H9 (cell line): Measurements from ENCODE around the gene ZNF528. TPM values are rescaled to one million over a fixed set of nuclear protein-coding genes. Genes with fewer than 3 reads are reported as not detected.

Experiments
- DNase-seq: peaks from one replicate; pipeline ENCODE4 v3.0.0-alpha.2; 2017
- H2AFZ ChIP-seq: one replicate; pipeline ENCODE4 v1.6.1; 2013; ENCODE audit warnings: mild to moderate bottlenecking, low read length, control low read depth, moderate library complexity
- H2AK5ac ChIP-seq: 2 replicates; pipeline ENCODE4 v1.6.1; 2013; ENCODE audit warnings: low read length, control low read depth, mixed read lengths; ENCODE audit not compliant: insufficient read length
- H2BK120ac ChIP-seq: one replicate; pipeline ENCODE4 v1.6.1; 2013; ENCODE audit warnings: low read depth, mild to moderate bottlenecking, low read length, control low read depth, inconsistent platforms; ENCODE audit not compliant: poor library complexity, severe bottlenecking
- H2BK12ac ChIP-seq: 2 replicates; pipeline ENCODE4 v1.6.1; 2013; ENCODE audit warnings: low read length, control low read depth, mixed read lengths, low read depth; ENCODE audit not compliant: insufficient read length
- H2BK15ac ChIP-seq: 2 replicates; pipeline ENCODE4 v1.6.1; 2013; ENCODE audit warnings: low read depth, low read length, control low read depth
- H2BK20ac ChIP-seq: one replicate; pipeline ENCODE4 v1.6.1; 2013; ENCODE audit warnings: low read depth, mild to moderate bottlenecking, low read length, control low read depth, inconsistent platforms; ENCODE audit not compliant: poor library complexity, severe bottlenecking
- H2BK5ac ChIP-seq: 2 replicates; pipeline ENCODE4 v1.6.1; 2013; ENCODE audit warnings: low read length, control low read depth, mixed read lengths; ENCODE audit not compliant: insufficient read length
- H3K14ac ChIP-seq: 2 replicates; pipeline ENCODE4 v1.6.1; 2013; ENCODE audit warnings: low read length, control low read depth; ENCODE audit not compliant: insufficient read depth
- H3K18ac ChIP-seq: 2 replicates; pipeline ENCODE4 v1.6.1; 2013; ENCODE audit warnings: low read depth, mild to moderate bottlenecking, mixed read lengths, low read length, control low read depth; ENCODE audit not compliant: insufficient read length
- H3K23ac ChIP-seq: 2 replicates; pipeline ENCODE4 v1.6.1; 2013; ENCODE audit warnings: low read length, control low read depth, mixed read lengths, low read depth; ENCODE audit not compliant: insufficient read length
- H3K23me2 ChIP-seq: 2 replicates; pipeline ENCODE4 v1.6.1; 2013; ENCODE audit warnings: low read depth, mild to moderate bottlenecking, mixed read lengths, low read length, control low read depth; ENCODE audit not compliant: insufficient read length, poor library complexity, severe bottlenecking
- H3K27ac ChIP-seq: 2 replicates; pipeline ENCODE4 v1.5.1; 2013; ENCODE audit warnings: low read length, control low read depth, mixed read lengths, low read depth; ENCODE audit not compliant: insufficient read length
- H3K27me3 ChIP-seq: 2 replicates; pipeline ENCODE4 v1.6.1; 2013; ENCODE audit warnings: low read length, control low read depth, inconsistent platforms; ENCODE audit not compliant: insufficient read depth
- H3K4ac ChIP-seq: 2 replicates; pipeline ENCODE4 v1.6.1; 2013; ENCODE audit warnings: low read depth, mild to moderate bottlenecking, control low read depth, inconsistent platforms, low read length, moderate library complexity
- H3K4me1 ChIP-seq: 2 replicates; pipeline ENCODE4 v1.6.1; 2013; ENCODE audit warnings: low read length, control low read depth, inconsistent platforms; ENCODE audit not compliant: insufficient read depth
- H3K4me2 ChIP-seq: 2 replicates; pipeline ENCODE4 v1.6.1; 2013; ENCODE audit warnings: low read length, control low read depth, mixed read lengths; ENCODE audit not compliant: insufficient read length, insufficient read depth
- H3K56ac ChIP-seq: 2 replicates; pipeline ENCODE4 v1.6.1; 2013; ENCODE audit warnings: low read depth, mild to moderate bottlenecking, mixed read lengths, low read length, control low read depth; ENCODE audit not compliant: insufficient read length
- H3K79me1 ChIP-seq: 2 replicates; pipeline ENCODE4 v1.6.1; 2013; ENCODE audit warnings: low read depth, mild to moderate bottlenecking, moderate library complexity, low read length, control low read depth, inconsistent platforms; ENCODE audit not compliant: insufficient read depth, poor library complexity, severe bottlenecking
- H3K79me2 ChIP-seq: 2 replicates; pipeline ENCODE4 v1.6.1; 2013; ENCODE audit warnings: low read length, control low read depth, inconsistent platforms; ENCODE audit not compliant: insufficient read depth
- H3K9ac ChIP-seq: 2 replicates; pipeline ENCODE4 v1.6.1; 2013; ENCODE audit warnings: low read length, control low read depth, mixed read lengths; ENCODE audit not compliant: insufficient read length; ENCODE audit errors: extremely low read depth
- H3K9me3 ChIP-seq: one replicate; pipeline ENCODE4 v1.6.1; 2013; ENCODE audit warnings: low read depth, low read length, inconsistent platforms; ENCODE audit not compliant: control insufficient read depth
- H3T11ph ChIP-seq: one replicate; pipeline ENCODE4 v1.6.1; 2013; ENCODE audit warnings: mild to moderate bottlenecking, low read length, control low read depth, inconsistent platforms
- H4K20me1 ChIP-seq: one replicate; pipeline ENCODE4 v1.6.1; 2013; ENCODE audit not compliant: control insufficient read depth, insufficient read length, insufficient read depth
- H4K5ac ChIP-seq: 2 replicates; pipeline ENCODE4 v1.6.1; 2013; ENCODE audit warnings: low read depth, mild to moderate bottlenecking, mixed read lengths, low read length, control low read depth; ENCODE audit not compliant: insufficient read length
- H4K8ac ChIP-seq: replicated peaks from 2 replicates; pipeline ENCODE4 v1.6.1; 2013; ENCODE audit warnings: low read length, control low read depth, mixed read lengths, low read depth; ENCODE audit not compliant: insufficient read length
- H4K91ac ChIP-seq: 2 replicates; pipeline ENCODE4 v1.6.1; 2013; ENCODE audit warnings: low read depth, mild to moderate bottlenecking, moderate library complexity, mixed read lengths, low read length, control low read depth; ENCODE audit not compliant: insufficient read length
- H3K27ac Mint-ChIP-seq, 3 experiments: 2 replicates in 2 of 3; 3 replicates in 1 of 3; pipeline ENCODE4 v1.8.0; 2020 to 2021; ENCODE audit warnings: mixed read lengths in 3 of 3, mild to moderate bottlenecking in 1 of 3, moderate library complexity in 1 of 3
- H3K27me3 Mint-ChIP-seq: 2 replicates; pipeline ENCODE4 v1.8.0; 2021; ENCODE audit warnings: low read depth, mild to moderate bottlenecking, moderate library complexity, mixed read lengths
- H3K36me3 Mint-ChIP-seq, 3 experiments: 2 replicates in 2 of 3; 3 replicates in 1 of 3; pipeline ENCODE4 v1.8.0; 2020 to 2021; ENCODE audit warnings: low read depth in 3 of 3, mixed read lengths in 3 of 3; ENCODE audit not compliant: insufficient read depth in 1 of 3
- H3K4me1 Mint-ChIP-seq, 2 experiments: 2 replicates each; pipeline ENCODE4 v1.8.0; 2020; ENCODE audit warnings: mixed read lengths in 2 of 2
- H3K4me3 Mint-ChIP-seq, 2 experiments: 2 replicates in 1 of 2; 3 replicates in 1 of 2; pipeline ENCODE4 v1.8.0; 2020 to 2021; ENCODE audit warnings: mild to moderate bottlenecking in 2 of 2, mixed read lengths in 2 of 2, moderate library complexity in 1 of 2
- H3K9me3 Mint-ChIP-seq, 2 experiments: 2 replicates in 1 of 2; 3 replicates in 1 of 2; pipeline ENCODE4 v1.8.0; 2020; ENCODE audit warnings: mild to moderate bottlenecking in 2 of 2, mixed read lengths in 2 of 2, moderate library complexity in 1 of 2
- WGBS: extraction: QIAGEN DNeasy Blood & Tissue Kit; methylation state at CpG from one replicate; pipeline ENCODE4 v1.1.7; 2013; ENCODE audit warnings: missing lambda C conversion rate, low lambda C conversion rate, mixed read lengths; ENCODE audit not compliant: insufficient read length; ENCODE audit errors: extremely low coverage; 5-methylcytosine and 5-hydroxymethylcytosine counted together
- total RNA-seq: library from RNA; stranded (reverse); gene quantifications from 2 replicates; pipeline ENCODE4 v1.2.1, GENCODE V29; 2021
- TF ChIP-seq, protein P1 (sequence below): fragments of 200-600 bp; sonication (generic); conservative IDR thresholded peaks from 3 replicates; pipeline ENCODE4 v1.8.0; 2021; ENCODE audit warnings: antibody characterized with exemption, mild to moderate bottlenecking

The ZNF528 gene
- total RNA-seq, 1 experiment from 2014 or later = 0.81 TPM

DNA sequence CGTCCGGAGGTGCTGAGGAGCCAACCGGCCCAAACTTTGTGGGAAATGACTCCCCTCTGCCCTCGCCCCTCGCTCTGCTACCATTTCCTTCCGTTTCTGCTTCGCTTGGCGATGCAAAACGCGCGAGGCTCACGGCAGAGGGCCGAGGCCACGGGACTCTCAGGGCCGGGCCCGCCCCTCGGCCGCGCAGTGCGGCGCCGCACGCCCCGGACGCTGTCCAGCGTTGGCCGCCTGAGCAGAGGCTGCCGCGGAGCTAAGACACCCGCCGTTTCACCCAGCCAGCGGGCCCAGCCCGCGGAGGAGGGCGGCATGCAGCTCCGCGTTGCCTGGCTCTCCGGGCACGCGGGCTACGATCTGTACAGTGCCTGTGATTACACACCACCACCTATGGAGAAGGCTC is 53.6 kb downstream of the ZNF528 start:
- Histone ChIP-seq H2BK120ac (no peak overlapping the region), H3K14ac (no peak overlapping the region), H3K56ac (no peak overlapping the region), H3K23ac (no peak overlapping the region), H3K27me3 (no peaks in the 10 kb centered on the region), H3T11ph (no peak overlapping the region), H4K91ac (no peak overlapping the region), H4K20me1 (no peaks in the 10 kb centered on the region), H4K5ac (no peak overlapping the region), H3K27ac (no peak overlapping the region), H3K4ac (no peak overlapping the region), H2BK5ac (no peak overlapping the region), H2BK15ac (no peak overlapping the region), H4K8ac (no peak overlapping the region), H3K79me1 (no peaks in the 10 kb centered on the region), H3K79me2 (no peaks in the 10 kb centered on the region), H2BK12ac (no peak overlapping the region), H3K4me1 (no peaks in the 10 kb centered on the region), H3K23me2 (no peaks in the 10 kb centered on the region), H2AFZ (no peak overlapping the region), H3K4me2 (no peak overlapping the region), H3K9me3 (peaks cover 36% of the 10 kb centered on the region), H3K18ac (no peak overlapping the region), H3K9ac (no peak overlapping the region), H2BK20ac (no peak overlapping the region), H2AK5ac (no peak overlapping the region)
- Mint-ChIP-seq H3K36me3 (peaks cover 6 to 24% (median 21%) of the 10 kb centered on the region in 3 experiments; a peak in 6 of 7 replicates), H3K9me3 (peaks cover 87 to 91% of the 10 kb centered on the region in 2 experiments), H3K4me1 (no peaks in the 10 kb centered on the region), H3K27ac (no peak overlapping the region), H3K27me3 (peaks cover 4% of the 10 kb centered on the region), H3K4me3 (no peak overlapping the region)
- WGBS = no CpG with 5 or more reads among the region's 41 CpGs
- no peak for DNase-seq
- TF ChIP-seq, protein P1, sequence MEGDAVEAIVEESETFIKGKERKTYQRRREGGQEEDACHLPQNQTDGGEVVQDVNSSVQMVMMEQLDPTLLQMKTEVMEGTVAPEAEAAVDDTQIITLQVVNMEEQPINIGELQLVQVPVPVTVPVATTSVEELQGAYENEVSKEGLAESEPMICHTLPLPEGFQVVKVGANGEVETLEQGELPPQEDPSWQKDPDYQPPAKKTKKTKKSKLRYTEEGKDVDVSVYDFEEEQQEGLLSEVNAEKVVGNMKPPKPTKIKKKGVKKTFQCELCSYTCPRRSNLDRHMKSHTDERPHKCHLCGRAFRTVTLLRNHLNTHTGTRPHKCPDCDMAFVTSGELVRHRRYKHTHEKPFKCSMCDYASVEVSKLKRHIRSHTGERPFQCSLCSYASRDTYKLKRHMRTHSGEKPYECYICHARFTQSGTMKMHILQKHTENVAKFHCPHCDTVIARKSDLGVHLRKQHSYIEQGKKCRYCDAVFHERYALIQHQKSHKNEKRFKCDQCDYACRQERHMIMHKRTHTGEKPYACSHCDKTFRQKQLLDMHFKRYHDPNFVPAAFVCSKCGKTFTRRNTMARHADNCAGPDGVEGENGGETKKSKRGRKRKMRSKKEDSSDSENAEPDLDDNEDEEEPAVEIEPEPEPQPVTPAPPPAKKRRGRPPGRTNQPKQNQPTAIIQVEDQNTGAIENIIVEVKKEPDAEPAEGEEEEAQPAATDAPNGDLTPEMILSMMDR = no peak
